Stimulated activated CD4-positive, alpha-beta T cell treated with anti-CD3 and anti-CD28 coated beads, Interleukin-2, amount 100 ng/mL, for 48 hours (primary cell): ENCODE measurements around the gene HRC.
"Not testable (repeated sequence)": the region's sequence is repeated elsewhere in the genome, so short reads cannot be mapped to it uniquely, and the experiment has no call there.

ENCODE experiments used
- DNase-seq, 2 donors: peaks; one replicate each; pipeline ENCODE4 v3.0.0-alpha.2; 2020

HRC gene

GRCh38 chr19:49160450-49161189 lies 5.4 kb upstream of the HRC start:
- no peak for DNase-seq

- peak; percentile 44 to 56 for DNase-seq
Observed at GRCh38 chr19:49157445-49158224, 2.4 kb upstream of the HRC start, which contains the start of gene TRPM4. Gene TRPM4 (plus strand): TSS chr19:49157792. CDS start chr19:49157867, 75 bp downstream.

GRCh38 chr19:49155820-49156346 lies 687 bp upstream of the HRC start:
- DNase-seq, result no peak

GRCh38 chr19:49154279-49154678 lies 917 bp downstream of the HRC start:
- no peak for DNase-seq

GRCh38 chr19:49153167-49153809 lies 1.9 kb downstream of the HRC start:
- DNase-seq, result no peak

GRCh38 chr19:49152119-49152550 lies 3.1 kb downstream of the HRC start:
- DNase-seq, result no peak

GRCh38 chr19:49151267-49152118 lies 3.7 kb downstream of the HRC start:
- DNase-seq, result no peak

- no peak for DNase-seq
Observed at GRCh38 chr19:49150944-49151243, 4.3 kb downstream of the HRC start.

- DNase-seq, result no peak
Observed at GRCh38 chr19:49150106-49150943, 4.9 kb downstream of the HRC start.

GRCh38 chr19:49149652-49150105 lies 5.5 kb downstream of the HRC start:
- DNase-seq, result no peak

- DNase-seq, result peak; percentile 78 to 80
Observed at GRCh38 chr19:49148784-49149651, 6.2 kb downstream of the HRC start.

- DNase-seq, result no peak
Observed at GRCh38 chr19:49148044-49148682, 7.0 kb downstream of the HRC start.

GRCh38 chr19:49146408-49146770 lies 8.8 kb downstream of the HRC start:
- not testable (repeated sequence) for DNase-seq

- DNase-seq, result peak; percentile 85 to 88
Observed at GRCh38 chr19:49145573-49146407, 9.4 kb downstream of the HRC start.

- peak; percentile 61 to 65 for DNase-seq
Observed at GRCh38 chr19:49142866-49143335, 12.3 kb downstream of the HRC start.

GRCh38 chr19:49141352-49141751 lies 13.8 kb downstream of the HRC start:
- DNase-seq, result no peak

- DNase-seq, result no peak
Observed at GRCh38 chr19:49140951-49141350, 14.2 kb downstream of the HRC start.

GRCh38 chr19:49136771-49137171 lies 18.4 kb downstream of the HRC start:
- DNase-seq, result no peak

- no peak for DNase-seq
Observed at GRCh38 chr19:49135686-49136085, 19.5 kb downstream of the HRC start.
